ENCODE data around the gene SCD5.

The SCD5 gene

DNA sequence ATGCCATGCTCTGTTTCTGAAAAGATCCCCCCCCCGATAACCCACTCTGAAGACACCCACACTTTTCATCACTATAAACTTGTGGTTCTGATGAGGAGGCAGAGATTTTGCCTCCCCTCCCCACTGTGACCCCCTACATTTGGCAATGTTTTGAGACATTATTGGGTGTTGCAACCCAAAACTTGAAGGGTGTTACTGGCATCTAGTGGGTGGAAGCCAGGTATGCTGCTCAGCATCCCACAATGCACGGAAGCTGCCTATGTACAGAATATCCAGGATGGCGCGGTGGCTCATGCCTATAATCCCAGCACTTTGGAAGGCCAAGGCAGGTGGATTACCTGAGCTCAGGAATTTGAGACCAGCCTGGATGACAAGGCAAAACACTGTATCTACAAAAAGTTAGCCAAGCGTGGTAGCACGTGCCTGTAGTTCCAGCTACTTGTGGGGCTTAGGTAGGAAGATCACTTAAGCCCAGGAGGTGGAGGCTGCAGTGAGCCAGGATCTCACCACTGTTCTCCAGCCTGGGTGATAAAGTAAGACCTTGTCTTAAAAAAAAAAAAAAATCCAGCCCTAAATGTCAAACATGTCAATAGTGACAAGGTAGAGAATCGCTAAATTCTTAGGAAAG is 87.3 kb downstream of the SCD5 start:
- Histone ChIP-seq H3K27ac (ENCODE audit: low read length) (no peak overlapping the region), H3K4me1 (ENCODE audit: insufficient read depth, low read length) (peaks cover 5% of the 10 kb centered on the region; the same call in 1 of the 2 replicates), H3K27me3 (ENCODE audit: insufficient read depth, low read length) (no peaks in the 10 kb centered on the region; the same call in 1 of the 2 replicates), H3K36me3 (ENCODE audit: insufficient read depth, low read depth, low read length) (no peaks in the 10 kb centered on the region), H3K9ac (ENCODE audit: low read depth, low read length) (no peak overlapping the region), H3K9me3 (ENCODE audit: insufficient read depth, low read depth, low read length) (no peaks in the 10 kb centered on the region), H3K4me3 (ENCODE audit: low read length) (no peak overlapping the region)

DNA sequence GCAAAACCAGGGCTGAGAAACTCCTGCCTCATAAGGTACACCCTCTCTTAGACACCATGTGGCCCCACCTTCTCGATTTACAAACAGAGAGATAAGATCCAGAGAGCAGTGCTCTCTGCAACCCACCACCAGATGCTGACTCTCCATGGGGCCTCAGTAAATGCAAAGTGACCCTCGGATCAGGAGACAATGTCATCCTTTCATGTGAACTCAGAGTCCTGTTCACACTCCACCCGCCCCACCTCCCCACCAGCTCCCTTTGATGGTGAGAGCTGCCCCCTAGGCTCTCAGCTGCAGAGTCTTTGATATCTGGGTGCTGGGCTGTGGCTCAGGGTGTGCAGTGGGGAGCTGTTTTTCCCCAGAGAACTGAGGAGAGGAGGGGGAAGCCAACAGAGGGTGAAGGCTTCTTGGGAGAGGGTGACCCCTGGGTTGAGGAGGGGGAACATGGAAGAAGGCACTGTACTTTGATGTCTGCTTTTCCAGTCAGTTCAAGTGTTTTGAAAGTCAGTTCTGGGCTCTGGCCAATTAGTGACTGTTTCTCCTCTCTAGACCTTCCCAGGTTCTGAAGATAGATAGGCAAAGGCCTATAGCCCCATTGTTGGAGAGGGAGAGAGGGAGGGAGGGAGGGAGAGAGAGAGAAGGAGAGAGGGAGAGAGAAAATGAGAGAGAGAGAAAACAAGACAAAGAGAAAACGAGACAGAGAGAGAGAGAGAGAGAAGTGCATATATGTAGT is 88.2 kb downstream of the SCD5 start:
- Histone ChIP-seq H3K27ac (ENCODE audit: low read length) (no peak overlapping the region), H3K9me3 (ENCODE audit: insufficient read depth, low read depth, low read length) (no peaks in the 10 kb centered on the region), H3K4me1 (ENCODE audit: insufficient read depth, low read length) (peaks cover 10% of the 10 kb centered on the region; the same call in 1 of the 2 replicates), H3K4me3 (ENCODE audit: low read length) (no peak overlapping the region), H3K9ac (ENCODE audit: low read depth, low read length) (no peak overlapping the region), H3K36me3 (ENCODE audit: insufficient read depth, low read depth, low read length) (no peaks in the 10 kb centered on the region), H3K27me3 (ENCODE audit: insufficient read depth, low read length) (no peaks in the 10 kb centered on the region; the same call in 1 of the 2 replicates)

DNA sequence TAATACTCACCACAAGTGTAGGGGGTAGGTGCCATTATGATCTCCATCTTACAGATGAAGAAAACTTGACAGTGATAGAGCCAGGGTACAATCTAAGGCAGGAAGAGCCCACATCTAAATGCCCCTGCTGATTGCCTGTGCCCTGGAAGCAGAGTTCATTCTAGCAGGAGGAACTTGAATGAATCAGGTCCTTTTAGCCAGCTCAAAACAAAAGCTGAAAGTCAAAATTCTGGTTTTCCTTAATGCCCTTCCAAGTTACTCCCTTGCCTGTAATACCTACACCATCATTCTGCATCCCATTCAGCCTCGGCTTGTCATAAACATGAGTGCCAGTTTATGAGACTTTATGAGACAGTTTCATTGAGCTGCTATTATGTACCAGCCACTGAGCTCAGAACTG is 89.6 kb downstream of the SCD5 start:
- no peak overlapping the region for H3K9ac ChIP-seq (ENCODE audit: low read depth, low read length)
- no peak overlapping the region for H3K4me3 ChIP-seq (ENCODE audit: low read length)
- no peak overlapping the region for H3K27ac ChIP-seq (ENCODE audit: low read length)
- no peaks in the 10 kb centered on the region; the same call in 1 of the 2 replicates for H3K27me3 ChIP-seq (ENCODE audit: insufficient read depth, low read length)
- peaks cover 13% of the 10 kb centered on the region; the same call in 1 of the 2 replicates for H3K4me1 ChIP-seq (ENCODE audit: insufficient read depth, low read length)
- H3K36me3 ChIP-seq (ENCODE audit: insufficient read depth, low read depth, low read length): no peaks in the 10 kb centered on the region
- no peaks in the 10 kb centered on the region for H3K9me3 ChIP-seq (ENCODE audit: insufficient read depth, low read depth, low read length)

DNA sequence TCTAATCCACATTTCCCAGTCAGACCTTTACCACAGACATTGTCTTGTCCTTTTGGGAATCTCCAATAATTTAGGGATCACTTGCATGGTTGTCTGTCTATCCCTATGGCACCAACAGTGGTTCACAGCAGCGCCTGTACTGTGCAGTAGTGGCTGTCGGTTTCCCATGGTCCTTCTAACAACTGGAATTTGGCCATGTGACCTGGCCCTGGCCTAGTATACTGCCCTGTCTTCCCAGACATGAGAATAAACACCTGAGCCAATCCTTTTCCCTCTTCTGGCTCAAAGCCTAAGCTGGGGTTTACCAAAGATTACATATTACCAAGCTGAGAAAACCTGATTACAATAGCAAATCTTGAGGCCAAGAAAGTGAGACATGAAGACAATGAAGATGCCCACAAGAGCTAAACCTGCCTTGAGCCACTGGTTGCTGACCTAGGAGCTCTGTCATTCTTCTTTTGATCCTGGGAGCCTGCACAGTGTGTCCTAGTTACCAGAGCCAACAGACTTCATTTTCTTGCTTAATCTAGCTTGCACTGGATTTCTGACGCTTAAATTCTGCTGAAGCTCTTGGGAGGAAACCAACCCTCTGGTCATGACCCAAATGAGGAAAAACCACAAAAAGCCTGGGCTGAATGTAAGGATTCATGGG is 92.1 kb downstream of the SCD5 start:
- Histone ChIP-seq H3K36me3 (ENCODE audit: insufficient read depth, low read depth, low read length) (no peaks in the 10 kb centered on the region), H3K4me3 (ENCODE audit: low read length) (no peak overlapping the region), H3K9me3 (ENCODE audit: insufficient read depth, low read depth, low read length) (no peaks in the 10 kb centered on the region), H3K9ac (ENCODE audit: low read depth, low read length) (no peak overlapping the region), H3K4me1 (ENCODE audit: insufficient read depth, low read length) (peaks cover 13% of the 10 kb centered on the region; the same call in 1 of the 2 replicates), H3K27me3 (ENCODE audit: insufficient read depth, low read length) (no peaks in the 10 kb centered on the region), H3K27ac (ENCODE audit: low read length) (no peak overlapping the region)

DNA sequence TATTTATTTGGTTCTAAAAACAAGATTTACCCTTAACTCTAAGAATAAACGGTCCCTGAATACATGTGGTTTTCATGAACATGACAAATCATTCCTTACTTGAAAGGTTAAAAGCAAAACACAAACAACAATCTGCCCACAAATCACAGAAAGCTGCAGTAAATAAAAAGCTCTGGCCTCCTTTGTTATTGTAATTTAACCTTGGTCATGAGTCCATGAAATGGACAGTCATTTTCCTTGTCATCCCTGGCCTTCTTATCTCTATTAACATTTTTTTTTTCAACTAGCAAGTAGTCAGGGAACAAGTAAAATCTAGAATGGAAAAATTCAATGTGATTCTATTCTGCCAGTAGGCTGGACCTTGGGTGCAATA is 92.7 kb downstream of the SCD5 start:
- H3K27ac ChIP-seq (ENCODE audit: low read length): no peak overlapping the region
- peaks cover 13% of the 10 kb centered on the region; the same call in 1 of the 2 replicates for H3K4me1 ChIP-seq (ENCODE audit: insufficient read depth, low read length)
- no peaks in the 10 kb centered on the region for H3K36me3 ChIP-seq (ENCODE audit: insufficient read depth, low read depth, low read length)
- no peak overlapping the region for H3K4me3 ChIP-seq (ENCODE audit: low read length)
- H3K9ac ChIP-seq (ENCODE audit: low read depth, low read length): no peak overlapping the region
- no peaks in the 10 kb centered on the region for H3K9me3 ChIP-seq (ENCODE audit: insufficient read depth, low read depth, low read length)
- no peaks in the 10 kb centered on the region for H3K27me3 ChIP-seq (ENCODE audit: insufficient read depth, low read length)

DNA sequence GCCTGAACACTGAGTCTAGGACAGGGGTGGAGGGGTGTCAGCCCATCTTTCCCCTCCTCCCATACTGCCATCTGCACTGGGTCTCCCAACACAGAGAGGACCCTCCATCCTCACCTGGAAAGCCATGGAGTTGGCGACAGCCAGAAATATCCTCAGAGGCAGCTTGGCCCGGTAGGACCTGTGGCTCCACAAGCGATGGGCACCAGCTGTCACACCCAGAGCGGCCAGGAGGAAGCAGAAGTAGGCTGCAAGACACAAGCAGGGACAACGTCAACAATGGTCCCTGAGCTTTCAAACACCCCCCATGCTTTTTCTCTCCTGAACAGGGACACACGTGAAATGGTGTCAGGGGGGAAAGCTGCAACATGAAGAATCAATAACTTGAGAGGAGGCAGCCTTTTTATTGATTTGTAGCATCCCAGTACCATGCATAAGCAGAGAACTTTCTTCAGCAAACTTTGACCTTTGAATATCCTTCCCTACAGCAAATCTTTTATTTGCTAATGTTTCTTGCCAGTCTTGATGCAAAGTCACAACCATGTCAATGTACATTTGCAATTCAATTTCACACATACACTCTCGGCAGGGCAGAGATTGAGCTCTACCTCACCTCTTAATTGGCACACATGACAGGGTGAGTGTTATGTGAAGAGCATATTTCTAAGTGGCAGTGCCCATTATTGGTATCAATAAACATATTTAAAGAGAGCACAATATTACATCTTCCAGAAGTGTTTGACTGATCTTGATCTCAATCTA is 93.2 kb downstream of the SCD5 start:
- Histone ChIP-seq H3K27me3 (ENCODE audit: insufficient read depth, low read length) (no peaks in the 10 kb centered on the region), H3K4me3 (ENCODE audit: low read length) (no peak overlapping the region), H3K9ac (ENCODE audit: low read depth, low read length) (no peak overlapping the region), H3K4me1 (ENCODE audit: insufficient read depth, low read length) (peaks cover 13% of the 10 kb centered on the region; the same call in 1 of the 2 replicates), H3K9me3 (ENCODE audit: insufficient read depth, low read depth, low read length) (no peaks in the 10 kb centered on the region), H3K36me3 (ENCODE audit: insufficient read depth, low read depth, low read length) (no peaks in the 10 kb centered on the region), H3K27ac (ENCODE audit: low read length) (no peak overlapping the region)

DNA sequence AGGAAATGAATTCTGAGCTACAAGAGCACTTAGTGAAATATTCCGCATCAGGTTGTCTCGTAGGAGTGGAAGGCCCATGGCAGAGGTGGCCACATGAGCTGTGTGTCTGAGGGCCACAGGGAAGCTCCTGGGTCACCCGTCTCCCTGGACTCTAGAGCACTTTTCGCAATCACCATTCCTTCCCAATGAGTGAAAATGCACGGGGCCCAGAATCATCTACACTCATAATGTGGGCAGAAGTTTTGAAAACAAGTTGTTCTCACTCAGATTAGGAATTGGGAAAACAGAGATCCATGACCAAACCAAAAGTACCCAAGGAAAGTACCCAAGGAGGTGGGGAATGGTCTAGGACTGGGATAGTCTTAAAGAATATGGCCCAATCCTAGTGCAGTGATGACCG is 94.4 kb downstream of the SCD5 start:
- no peaks in the 10 kb centered on the region for H3K27me3 ChIP-seq (ENCODE audit: insufficient read depth, low read length)
- no peak overlapping the region for H3K9ac ChIP-seq (ENCODE audit: low read depth, low read length)
- no peak overlapping the region for H3K27ac ChIP-seq (ENCODE audit: low read length)
- H3K4me3 ChIP-seq (ENCODE audit: low read length): no peak overlapping the region
- H3K9me3 ChIP-seq (ENCODE audit: insufficient read depth, low read depth, low read length): no peaks in the 10 kb centered on the region
- H3K36me3 ChIP-seq (ENCODE audit: insufficient read depth, low read depth, low read length): no peaks in the 10 kb centered on the region
- H3K4me1 ChIP-seq (ENCODE audit: insufficient read depth, low read length): peaks cover 8% of the 10 kb centered on the region; the same call in 1 of the 2 replicates

DNA sequence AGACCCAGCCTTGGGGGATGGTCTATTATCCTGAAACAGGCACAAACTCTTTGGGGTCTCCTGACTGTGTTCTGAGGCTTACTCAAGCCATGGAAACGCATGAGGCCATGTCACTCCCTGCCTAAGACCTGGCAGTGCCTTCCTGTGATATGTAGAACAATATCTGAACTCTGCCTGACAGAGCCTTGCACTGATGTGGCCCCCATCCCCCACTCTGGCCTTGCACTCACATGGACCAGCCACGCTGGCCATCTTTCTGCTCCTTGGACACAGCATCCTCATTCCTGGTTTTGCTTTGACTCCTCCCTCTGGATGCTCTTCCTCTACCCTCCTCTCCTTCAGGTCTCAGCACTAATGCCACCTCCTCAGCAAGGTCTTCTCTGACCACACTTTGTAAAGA is 100.2 kb downstream of the SCD5 start:
- H3K9ac ChIP-seq (ENCODE audit: low read depth, low read length): no peak overlapping the region

DNA sequence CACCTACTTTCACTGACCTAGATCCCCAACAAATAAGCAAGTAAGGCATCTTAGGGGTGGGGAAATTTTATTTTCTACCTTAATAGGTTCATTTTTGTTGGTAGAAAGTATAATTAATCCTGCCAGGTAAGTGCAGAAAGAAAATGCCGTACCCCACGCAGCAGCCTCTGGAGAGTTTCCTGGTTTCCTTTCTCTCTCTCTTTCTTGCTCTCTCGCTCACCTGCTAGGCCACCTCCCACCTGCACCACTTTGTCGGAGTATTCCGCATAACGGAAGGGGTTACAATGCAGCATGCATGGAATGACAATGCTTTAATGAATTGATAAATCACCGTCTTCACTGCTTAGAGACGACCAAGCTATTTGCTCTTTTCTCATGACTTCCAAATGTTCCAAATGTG is 101.0 kb downstream of the SCD5 start:
- 0 out of 2 replicates have a peak, but pooled peaks cover 7% of the 10 kb centered on the region for H3K27me3 ChIP-seq (ENCODE audit: insufficient read depth, low read length)
- H3K27ac ChIP-seq (ENCODE audit: low read length): no peak overlapping the region
- H3K36me3 ChIP-seq (ENCODE audit: insufficient read depth, low read depth, low read length): no peaks in the 10 kb centered on the region
- no peak overlapping the region; the same call in 1 of the 2 replicates for H3K9ac ChIP-seq (ENCODE audit: low read depth, low read length)
- no peaks in the 10 kb centered on the region for H3K9me3 ChIP-seq (ENCODE audit: insufficient read depth, low read depth, low read length)
- peaks cover 18% of the 10 kb centered on the region for H3K4me1 ChIP-seq (ENCODE audit: insufficient read depth, low read length)
- H3K4me3 ChIP-seq (ENCODE audit: low read length): no peak overlapping the region

More for the DNA sequence above, 100.2 kb downstream of the SCD5 start:
- H3K4me1 ChIP-seq (ENCODE audit: insufficient read depth, low read length): peaks cover 18% of the 10 kb centered on the region
- H3K9me3 ChIP-seq (ENCODE audit: insufficient read depth, low read depth, low read length): no peaks in the 10 kb centered on the region
- no peak overlapping the region for H3K27ac ChIP-seq (ENCODE audit: low read length)
- 0 out of 2 replicates have a peak, but pooled peaks cover 7% of the 10 kb centered on the region for H3K27me3 ChIP-seq (ENCODE audit: insufficient read depth, low read length)
- H3K36me3 ChIP-seq (ENCODE audit: insufficient read depth, low read depth, low read length): no peaks in the 10 kb centered on the region
- H3K4me3 ChIP-seq (ENCODE audit: low read length): no peak overlapping the region

DNA sequence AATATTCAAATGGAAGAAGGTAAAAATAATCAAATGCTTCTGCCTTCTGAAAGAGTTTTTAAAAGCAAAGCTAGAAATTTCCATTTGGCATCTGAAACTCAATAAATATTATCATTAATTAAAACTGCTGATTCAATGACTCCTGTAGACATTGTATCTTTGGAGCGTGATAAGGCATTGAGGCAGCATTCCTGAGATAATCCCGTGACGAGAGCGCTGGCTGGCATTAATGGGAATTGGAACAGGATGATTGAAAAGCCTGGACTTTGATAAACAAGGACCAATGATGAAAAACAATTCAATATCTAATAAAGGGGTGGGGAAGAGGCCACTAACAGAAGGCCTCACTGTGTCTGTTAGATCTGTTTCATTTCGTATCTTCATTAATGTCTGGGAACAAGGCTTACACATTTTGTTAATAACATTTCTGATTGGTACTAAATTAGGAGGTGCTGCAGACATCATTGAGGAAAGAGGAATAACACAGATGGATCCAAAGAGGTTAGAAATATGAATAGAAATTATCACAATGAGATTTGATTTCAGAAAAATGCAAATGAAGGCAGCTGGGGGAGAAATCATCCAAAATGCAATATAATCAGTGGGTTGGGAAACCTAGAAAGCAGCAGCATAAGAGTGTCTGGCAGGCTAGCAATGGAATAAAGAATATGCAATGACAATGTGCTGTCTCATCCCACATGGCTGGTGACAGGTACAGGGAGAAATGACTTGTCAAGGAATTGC is 102.3 kb downstream of the SCD5 start:
- Histone ChIP-seq H3K4me1 (ENCODE audit: insufficient read depth, low read length) (peaks cover 18% of the 10 kb centered on the region), H3K27me3 (ENCODE audit: insufficient read depth, low read length) (0 out of 2 replicates have a peak, but pooled peaks cover 7% of the 10 kb centered on the region), H3K4me3 (ENCODE audit: low read length) (no peak overlapping the region), H3K9ac (ENCODE audit: low read depth, low read length) (no peak overlapping the region), H3K9me3 (ENCODE audit: insufficient read depth, low read depth, low read length) (no peaks in the 10 kb centered on the region), H3K36me3 (ENCODE audit: insufficient read depth, low read depth, low read length) (no peaks in the 10 kb centered on the region), H3K27ac (ENCODE audit: low read length) (no peak overlapping the region)

DNA sequence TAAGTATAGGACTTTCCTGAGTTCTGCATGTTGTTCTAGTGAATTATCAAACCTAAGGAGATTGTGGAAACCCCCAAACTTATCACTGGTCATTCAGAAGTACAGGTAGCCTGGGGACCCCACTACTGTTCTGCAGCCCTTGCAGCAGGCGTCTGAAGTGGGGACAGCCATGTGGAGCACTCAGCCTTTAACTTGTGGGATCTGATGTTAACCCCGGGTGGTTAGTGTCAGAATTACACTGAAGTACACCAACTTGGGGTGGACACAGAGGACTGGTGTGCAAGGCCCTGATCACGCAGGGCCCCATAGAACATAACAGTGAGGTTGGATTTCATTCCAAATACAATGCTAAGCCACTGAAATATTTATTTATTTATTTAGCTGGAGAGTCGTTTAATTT is 103.7 kb downstream of the SCD5 start:
- H3K4me3 ChIP-seq (ENCODE audit: low read length): no peak overlapping the region
- no peaks in the 10 kb centered on the region for H3K36me3 ChIP-seq (ENCODE audit: insufficient read depth, low read depth, low read length)
- H3K9ac ChIP-seq (ENCODE audit: low read depth, low read length): no peak overlapping the region
- H3K27ac ChIP-seq (ENCODE audit: low read length): no peak overlapping the region
- 0 out of 2 replicates have a peak, but pooled peaks cover 7% of the 10 kb centered on the region for H3K27me3 ChIP-seq (ENCODE audit: insufficient read depth, low read length)
- peaks cover 18% of the 10 kb centered on the region for H3K4me1 ChIP-seq (ENCODE audit: insufficient read depth, low read length)
- no peaks in the 10 kb centered on the region for H3K9me3 ChIP-seq (ENCODE audit: insufficient read depth, low read depth, low read length)

Measured in iPS-20b (cell line).